ENCODE measurements around the gene CFHR2.

Gene CFHR2

GRCh38 chr1:196951711-196952394, 8.3 kb downstream of the CFHR2 start:
- H3K4me1 ChIP-seq (ENCODE audit: control insufficient read depth, low read length) = no peaks in the 10 kb centered on the region
- H3K4me3 ChIP-seq (ENCODE audit: low read length) = no peak overlapping the region
- H3K79me2 ChIP-seq (ENCODE audit: control insufficient read depth, low read length) = no peaks in the 10 kb centered on the region
- H3K27me3 ChIP-seq (ENCODE audit: control insufficient read depth, low read length) = no peaks in the 10 kb centered on the region
- H3K9me2 ChIP-seq (replicated peaks; ENCODE audit: control insufficient read depth, low read length) = no peaks in the 10 kb centered on the region
- no peak overlapping the region for H3K27ac ChIP-seq (ENCODE audit: low read depth, low read length)
- no peaks in the 10 kb centered on the region for H4K20me1 ChIP-seq (ENCODE audit: control insufficient read depth, insufficient read depth, low read depth, low read length)
- no peak for TF ChIP-seq EZH2phosphoT487 (IDR thresholded peaks at IDR 0.05; ENCODE audit: borderline replicate concordance, low read length)
- TF ChIP-seq, protein P1, sequence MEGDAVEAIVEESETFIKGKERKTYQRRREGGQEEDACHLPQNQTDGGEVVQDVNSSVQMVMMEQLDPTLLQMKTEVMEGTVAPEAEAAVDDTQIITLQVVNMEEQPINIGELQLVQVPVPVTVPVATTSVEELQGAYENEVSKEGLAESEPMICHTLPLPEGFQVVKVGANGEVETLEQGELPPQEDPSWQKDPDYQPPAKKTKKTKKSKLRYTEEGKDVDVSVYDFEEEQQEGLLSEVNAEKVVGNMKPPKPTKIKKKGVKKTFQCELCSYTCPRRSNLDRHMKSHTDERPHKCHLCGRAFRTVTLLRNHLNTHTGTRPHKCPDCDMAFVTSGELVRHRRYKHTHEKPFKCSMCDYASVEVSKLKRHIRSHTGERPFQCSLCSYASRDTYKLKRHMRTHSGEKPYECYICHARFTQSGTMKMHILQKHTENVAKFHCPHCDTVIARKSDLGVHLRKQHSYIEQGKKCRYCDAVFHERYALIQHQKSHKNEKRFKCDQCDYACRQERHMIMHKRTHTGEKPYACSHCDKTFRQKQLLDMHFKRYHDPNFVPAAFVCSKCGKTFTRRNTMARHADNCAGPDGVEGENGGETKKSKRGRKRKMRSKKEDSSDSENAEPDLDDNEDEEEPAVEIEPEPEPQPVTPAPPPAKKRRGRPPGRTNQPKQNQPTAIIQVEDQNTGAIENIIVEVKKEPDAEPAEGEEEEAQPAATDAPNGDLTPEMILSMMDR (IDR thresholded peaks at IDR 0.05; ENCODE audit: low read depth, low read length, poor library complexity, severe bottlenecking) = no peak
- H3F3A ChIP-seq (ENCODE audit: control insufficient read depth, insufficient read depth) = no peaks in the 10 kb centered on the region
- no peaks in the 10 kb centered on the region for H3K36me3 ChIP-seq (ENCODE audit: control insufficient read depth, low read length)
- no peak overlapping the region for H3K4me2 ChIP-seq (ENCODE audit: low read length)
- H3K9me3 ChIP-seq (ENCODE audit: control insufficient read depth, insufficient read depth, low read length) = no peaks in the 10 kb centered on the region

- Histone ChIP-seq H3K4me3 (ENCODE audit: low read length) (no peak overlapping the region), H3K9me3 (ENCODE audit: control insufficient read depth, insufficient read depth, low read length) (no peaks in the 10 kb centered on the region), H3K36me3 (ENCODE audit: control insufficient read depth, low read length) (no peaks in the 10 kb centered on the region), H4K20me1 (ENCODE audit: control insufficient read depth, insufficient read depth, low read depth, low read length) (no peaks in the 10 kb centered on the region), H3K27ac (ENCODE audit: low read depth, low read length) (no peak overlapping the region), H3K79me2 (ENCODE audit: control insufficient read depth, low read length) (no peaks in the 10 kb centered on the region), H3K9me2 (replicated peaks; ENCODE audit: control insufficient read depth, low read length) (no peaks in the 10 kb centered on the region), H3K4me2 (ENCODE audit: low read length) (no peak overlapping the region), H3F3A (ENCODE audit: control insufficient read depth, insufficient read depth) (no peaks in the 10 kb centered on the region), H3K27me3 (ENCODE audit: control insufficient read depth, low read length) (no peaks in the 10 kb centered on the region; the same call in 1 of the 2 replicates), H3K4me1 (ENCODE audit: control insufficient read depth, low read length) (no peaks in the 10 kb centered on the region)
- TF ChIP-seq EZH2phosphoT487 (IDR thresholded peaks at IDR 0.05; ENCODE audit: borderline replicate concordance, low read length) = no peak
- TF ChIP-seq, protein P1 (IDR thresholded peaks at IDR 0.05; ENCODE audit: low read depth, low read length, poor library complexity, severe bottlenecking) = no peak
Observed at GRCh38 chr1:196954778-196955177, 11.2 kb downstream of the CFHR2 start.

DNA sequence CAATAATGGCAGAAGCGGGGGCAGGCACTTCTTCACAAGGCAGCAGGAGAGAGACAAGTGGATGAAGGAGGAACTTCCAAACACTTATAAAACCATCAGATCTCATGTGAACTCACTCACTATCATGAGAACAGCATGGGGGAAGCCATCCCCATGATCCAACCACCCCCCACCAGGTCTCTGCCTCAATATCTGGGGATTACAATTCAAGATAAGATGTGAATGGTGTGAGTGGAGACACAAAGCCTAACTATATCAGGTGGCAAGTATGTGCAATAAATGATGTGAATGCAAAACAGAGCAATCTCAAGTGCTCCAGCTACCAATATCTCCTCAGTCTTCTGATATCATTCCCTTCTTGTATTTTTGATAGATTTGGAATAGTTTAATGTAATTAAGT, 12.4 kb downstream of the CFHR2 start:
- Histone ChIP-seq H3K27ac (ENCODE audit: low read depth, low read length) (no peak overlapping the region), H3K36me3 (ENCODE audit: control insufficient read depth, low read length) (no peaks in the 10 kb centered on the region), H3K4me3 (ENCODE audit: low read length) (no peak overlapping the region), H3F3A (ENCODE audit: control insufficient read depth, insufficient read depth) (no peaks in the 10 kb centered on the region), H3K4me2 (ENCODE audit: low read length) (no peak overlapping the region), H3K27me3 (ENCODE audit: control insufficient read depth, low read length) (no peaks in the 10 kb centered on the region; the same call in 1 of the 2 replicates), H3K4me1 (ENCODE audit: control insufficient read depth, low read length) (no peaks in the 10 kb centered on the region), H3K79me2 (ENCODE audit: control insufficient read depth, low read length) (no peaks in the 10 kb centered on the region), H3K9me2 (replicated peaks; ENCODE audit: control insufficient read depth, low read length) (no peaks in the 10 kb centered on the region), H3K9me3 (ENCODE audit: control insufficient read depth, insufficient read depth, low read length) (no peaks in the 10 kb centered on the region), H4K20me1 (ENCODE audit: control insufficient read depth, insufficient read depth, low read depth, low read length) (no peaks in the 10 kb centered on the region)
- TF ChIP-seq, protein P1 (IDR thresholded peaks at IDR 0.05; ENCODE audit: low read depth, low read length, poor library complexity, severe bottlenecking) = no peak
- no peak for TF ChIP-seq EZH2phosphoT487 (IDR thresholded peaks at IDR 0.05; ENCODE audit: borderline replicate concordance, low read length)
